Hematopoietic multipotent progenitor cell treated with erythropoietin and hydrocortisone succinate and interleukin-3 and kit ligand, for 6 days (in vitro differentiated cells): ENCODE measurements around the gene FYCO1.

Experiments
- DNase-seq: peaks from one replicate; pipeline ENCODE4 v3.0.0-alpha.2; 2015

Gene FYCO1

GRCh38 chr3:45912435-45912834 lies 83.2 kb downstream of the FYCO1 start:
- no peak for DNase-seq

- no peak for DNase-seq
These were observed 84.0 kb downstream of the FYCO1 start for GRCh38 chr3:45911511-45912226.

- no peak for DNase-seq
These were observed 84.7 kb downstream of the FYCO1 start for GRCh38 chr3:45910892-45911291.

- no peak for DNase-seq
These were observed 86.1 kb downstream of the FYCO1 start for GRCh38 chr3:45909542-45909941.

GRCh38 chr3:45908761-45909160 lies 86.9 kb downstream of the FYCO1 start:
- no peak for DNase-seq

- DNase-seq = peak; percentile 6
These were observed 87.6 kb downstream of the FYCO1 start for GRCh38 chr3:45907769-45908705.

GRCh38 chr3:45906681-45907407 lies 88.8 kb downstream of the FYCO1 start:
- DNase-seq = peak; percentile 7

- no peak for DNase-seq
These were observed 89.9 kb downstream of the FYCO1 start for GRCh38 chr3:45905755-45906154.

- no peak for DNase-seq
These were observed 90.7 kb downstream of the FYCO1 start for GRCh38 chr3:45904931-45905330.

- no peak for DNase-seq
These were observed 98.7 kb downstream of the FYCO1 start for GRCh38 chr3:45896956-45897355.

- peak; percentile 13 for DNase-seq
These were observed 99.7 kb downstream of the FYCO1 start for GRCh38 chr3:45895686-45896468.

GRCh38 chr3:45894015-45894414 lies 101.6 kb downstream of the FYCO1 start:
- no peak for DNase-seq

GRCh38 chr3:45892161-45892560 lies 103.5 kb downstream of the FYCO1 start:
- DNase-seq = no peak

- peak; percentile 56 for DNase-seq
These were observed 105.2 kb downstream of the FYCO1 start for GRCh38 chr3:45890405-45890804.

GRCh38 chr3:45889337-45889736 lies 106.3 kb downstream of the FYCO1 start:
- DNase-seq = no peak

GRCh38 chr3:45887759-45888511 lies 107.7 kb downstream of the FYCO1 start:
- DNase-seq = no peak

GRCh38 chr3:45887285-45887684 lies 108.3 kb downstream of the FYCO1 start:
- DNase-seq = no peak

- DNase-seq = no peak
These were observed 109.5 kb downstream of the FYCO1 start, which contains the start of gene CCR9 for GRCh38 chr3:45885979-45886705. Gene CCR9, plus strand, starts transcription at chr3:45886543. Its CDS starts 8,391 bp downstream, at chr3:45894934.

GRCh38 chr3:45884368-45885201 lies 111.0 kb downstream of the FYCO1 start:
- DNase-seq = no peak
